ENCODE results near the gene EMC8. TPM values are rescaled to one million over a fixed set of nuclear protein-coding genes. Genes with fewer than 3 reads are reported as not detected.
"Not testable (repeated sequence)": the region's sequence is repeated elsewhere in the genome, so short reads cannot be mapped to it uniquely, and the experiment has no call there.

EMC8 gene
- total RNA-seq, 1 donor: 28.3 TPM

GRCh38 chr16:85819245-85819644, 19.9 kb upstream of the EMC8 start:
- peak; percentile 67 to 89 (median 82) for DNase-seq (ENCODE audit: low read depth in 2 of 3, low spot score in 2 of 3)

- DNase-seq (ENCODE audit: low read depth in 2 of 3, low spot score in 2 of 3): not testable (repeated sequence)
These were observed 17.9 kb upstream of the EMC8 start for GRCh38 chr16:85817195-85817594.

- no peak for DNase-seq (ENCODE audit: low read depth in 2 of 3, low spot score in 2 of 3)
These were observed 16.8 kb upstream of the EMC8 start for GRCh38 chr16:85816159-85816558.

GRCh38 chr16:85812811-85813700, 13.7 kb upstream of the EMC8 start:
- DNase-seq (ENCODE audit: low read depth in 2 of 3, low spot score in 2 of 3): no peak

- DNase-seq (ENCODE audit: low read depth in 2 of 3, low spot score in 2 of 3): no peak
These were observed 12.9 kb upstream of the EMC8 start for GRCh38 chr16:85812031-85812807.

- no peak for DNase-seq (ENCODE audit: low read depth in 2 of 3, low spot score in 2 of 3)
These were observed 11.4 kb upstream of the EMC8 start for GRCh38 chr16:85810742-85811115.

GRCh38 chr16:85810097-85810741, 10.9 kb upstream of the EMC8 start:
- no peak for DNase-seq (ENCODE audit: low read depth in 2 of 3, low spot score in 2 of 3)

- DNase-seq (ENCODE audit: low read depth in 2 of 3, low spot score in 2 of 3): no peak
These were observed 10.3 kb upstream of the EMC8 start for GRCh38 chr16:85809645-85810044.

GRCh38 chr16:85808926-85809325, 9.6 kb upstream of the EMC8 start:
- DNase-seq (ENCODE audit: low read depth in 2 of 3, low spot score in 2 of 3): no peak

- DNase-seq (ENCODE audit: low read depth in 2 of 3, low spot score in 2 of 3): not testable (repeated sequence)
These were observed 8.8 kb upstream of the EMC8 start for GRCh38 chr16:85808104-85808503.

- DNase-seq (ENCODE audit: low read depth in 2 of 3, low spot score in 2 of 3): not testable (repeated sequence)
These were observed 8.0 kb upstream of the EMC8 start for GRCh38 chr16:85807340-85807739.

- DNase-seq (ENCODE audit: low read depth in 2 of 3, low spot score in 2 of 3): no peak
These were observed 7.2 kb upstream of the EMC8 start for GRCh38 chr16:85806539-85806938.

GRCh38 chr16:85805442-85806045, 6.2 kb upstream of the EMC8 start:
- DNase-seq (ENCODE audit: low read depth in 2 of 3, low spot score in 2 of 3): no peak

- DNase-seq (ENCODE audit: low read depth in 2 of 3, low spot score in 2 of 3): no peak
These were observed 4.2 kb upstream of the EMC8 start for GRCh38 chr16:85803570-85803969.

GRCh38 chr16:85800321-85800669, 951 bp upstream of the EMC8 start:
- no peak for DNase-seq (ENCODE audit: low read depth in 2 of 3, low spot score in 2 of 3)

- peak in 2 of 3 donors; percentile 46 to 64 for DNase-seq (ENCODE audit: low read depth in 2 of 3, low spot score in 2 of 3)
These were observed 345 bp downstream of the EMC8 start for GRCh38 chr16:85798901-85799496.

- no peak for DNase-seq (ENCODE audit: low read depth in 2 of 3, low spot score in 2 of 3)
These were observed 1.0 kb downstream of the EMC8 start for GRCh38 chr16:85798283-85798776.

- DNase-seq (ENCODE audit: low read depth in 2 of 3, low spot score in 2 of 3): no peak
These were observed 2.7 kb downstream of the EMC8 start for GRCh38 chr16:85796599-85796998.

- no peak for DNase-seq (ENCODE audit: low read depth in 2 of 3, low spot score in 2 of 3)
These were observed 3.2 kb downstream of the EMC8 start for GRCh38 chr16:85796152-85796551.

GRCh38 chr16:85794696-85795095, 4.6 kb downstream of the EMC8 start:
- DNase-seq (ENCODE audit: low read depth in 2 of 3, low spot score in 2 of 3): no peak
